Neuronal stem cell (in vitro differentiated cells): ENCODE measurements around the gene NDNF.

Experiments
- DNase-seq: peaks from one replicate; pipeline ENCODE4 v3.0.0-alpha.2; 2013; ENCODE audit warnings: low spot score
- H2AFZ ChIP-seq: one replicate; pipeline ENCODE4 v1.6.1; 2013; ENCODE audit warnings: mild to moderate bottlenecking, low read length, inconsistent platforms
- H2AK5ac ChIP-seq: 2 replicates; pipeline ENCODE4 v1.6.1; 2013; ENCODE audit warnings: low read depth, mild to moderate bottlenecking, inconsistent platforms, low read length, moderate library complexity, mixed read lengths
- H2BK120ac ChIP-seq: 2 replicates; pipeline ENCODE4 v1.6.1; 2013; ENCODE audit warnings: low read depth, mild to moderate bottlenecking, inconsistent platforms, low read length, moderate library complexity, mixed read lengths
- H2BK12ac ChIP-seq: one replicate; pipeline ENCODE4 v1.6.1; 2013; ENCODE audit warnings: low read length, inconsistent platforms
- H2BK15ac ChIP-seq: 2 replicates; pipeline ENCODE4 v1.6.1; 2013; ENCODE audit warnings: mild to moderate bottlenecking, low read length, inconsistent platforms, mixed read lengths
- H2BK5ac ChIP-seq: one replicate; pipeline ENCODE4 v1.6.1; 2013; ENCODE audit warnings: inconsistent platforms, mild to moderate bottlenecking, low read length, moderate library complexity
- H3K14ac ChIP-seq: one replicate; pipeline ENCODE4 v1.6.1; 2013; ENCODE audit warnings: low read length, inconsistent platforms
- H3K18ac ChIP-seq: 2 replicates; pipeline ENCODE4 v1.6.1; 2013; ENCODE audit warnings: low read length, inconsistent platforms
- H3K23ac ChIP-seq: 2 replicates; pipeline ENCODE4 v1.6.1; 2013; ENCODE audit warnings: low read depth, mild to moderate bottlenecking, mixed read lengths, low read length, inconsistent platforms; ENCODE audit not compliant: poor library complexity
- H3K27ac ChIP-seq: replicated peaks from 3 replicates; pipeline ENCODE4 v1.5.1; 2013; ENCODE audit warnings: low read length, inconsistent platforms
- H3K27me3 ChIP-seq, 3 experiments: 2 replicates each; pipeline ENCODE4 v1.6.1; 2013; ENCODE audit warnings: low read length in 3 of 3, mild to moderate bottlenecking in 2 of 3, inconsistent platforms in 1 of 3, low read depth in 1 of 3, mixed read lengths in 1 of 3, moderate library complexity in 1 of 3; ENCODE audit not compliant: control insufficient read depth in 3 of 3, insufficient read depth in 3 of 3
- H3K36me3 ChIP-seq, 2 donors: replicated peaks in 1 of 2; 2 replicates each; pipeline ENCODE4 v1.6.1; 2013; ENCODE audit warnings: low read length in 2 of 2; ENCODE audit not compliant: control insufficient read depth in 2 of 2, insufficient read depth in 2 of 2
- H3K4ac ChIP-seq: 2 replicates; pipeline ENCODE4 v1.6.1; 2013; ENCODE audit warnings: inconsistent platforms, mild to moderate bottlenecking, low read length, moderate library complexity
- H3K4me1 ChIP-seq, 2 donors: 1 replicate in 1 of 2; 2 replicates in 1 of 2; pipeline ENCODE4 v1.6.1; 2013; ENCODE audit warnings: low read length in 2 of 2, low read depth in 1 of 2; ENCODE audit not compliant: control insufficient read depth in 2 of 2, insufficient read depth in 1 of 2
- H3K4me2 ChIP-seq: one replicate; pipeline ENCODE4 v1.6.1; 2013; ENCODE audit warnings: mild to moderate bottlenecking, low read length, inconsistent platforms; ENCODE audit not compliant: insufficient read depth, poor library complexity, severe bottlenecking
- H3K4me3 ChIP-seq, 2 donors: 2 replicates each; pipeline ENCODE4 v1.5.1; 2013; ENCODE audit warnings: low read length in 2 of 2, mild to moderate bottlenecking in 2 of 2, inconsistent platforms in 1 of 2, moderate library complexity in 1 of 2
- H3K79me1 ChIP-seq: one replicate; pipeline ENCODE4 v1.6.1; 2013; ENCODE audit warnings: low read depth, mild to moderate bottlenecking, inconsistent platforms, low read length, moderate library complexity
- H3K9ac ChIP-seq: one replicate; pipeline ENCODE4 v1.6.1; 2013; ENCODE audit warnings: mild to moderate bottlenecking, low read depth, low read length, inconsistent platforms; ENCODE audit not compliant: poor library complexity
- H3K9me3 ChIP-seq, 2 donors: replicated peaks in 1 of 2; 2 replicates each; pipeline versions ENCODE3 to v1.6.1; 2013; ENCODE audit warnings: low read length in 2 of 2, mild to moderate bottlenecking in 2 of 2, inconsistent platforms in 1 of 2, low read depth in 1 of 2, mixed read lengths in 1 of 2, moderate library complexity in 1 of 2; ENCODE audit not compliant: control insufficient read depth in 2 of 2, insufficient read depth in 1 of 2
- H4K8ac ChIP-seq: one replicate; pipeline ENCODE4 v1.6.1; 2013; ENCODE audit warnings: low read depth, mild to moderate bottlenecking, inconsistent platforms, low read length, moderate library complexity
- H4K91ac ChIP-seq: one replicate; pipeline ENCODE4 v1.6.1; 2013; ENCODE audit warnings: low read length, low read depth, mild to moderate bottlenecking, inconsistent platforms; ENCODE audit not compliant: poor library complexity
- WGBS, 2 donors: extraction: QIAGEN DNeasy Blood & Tissue Kit; methylation state at CpG; one replicate each; pipeline ENCODE4 v1.1.7; 2013; ENCODE audit warnings: missing lambda C conversion rate in 2 of 2, mixed read lengths in 1 of 2; ENCODE audit not compliant: insufficient read length in 2 of 2, insufficient replicate concordance in 1 of 2; ENCODE audit errors: extremely low coverage in 2 of 2; 5-methylcytosine and 5-hydroxymethylcytosine counted together

NDNF gene

GRCh38 chr4:121100093-121100775, 27.9 kb upstream of the NDNF start:
- WGBS, 2 donors: no CpG with 5 or more reads among the region's 2 CpGs
- no peak overlapping the region for H3K18ac ChIP-seq
- H2AFZ ChIP-seq: no peak overlapping the region
- no peak overlapping the region for H2AK5ac ChIP-seq
- H3K23ac ChIP-seq: no peak overlapping the region
- H3K27me3 ChIP-seq: no peaks in the 10 kb centered on the region
- no peak overlapping the region for H2BK12ac ChIP-seq
- H2BK120ac ChIP-seq: no peak overlapping the region
- H3K14ac ChIP-seq: no peak overlapping the region
- no peak overlapping the region for H4K8ac ChIP-seq
- H3K36me3 ChIP-seq: no peaks in the 10 kb centered on the region
- H3K4me2 ChIP-seq: no peak overlapping the region
- no peaks in the 10 kb centered on the region for H3K4me1 ChIP-seq
- no peak overlapping the region for H3K27ac ChIP-seq
- no peak overlapping the region for H2BK15ac ChIP-seq
- H3K4me3 ChIP-seq: no peak overlapping the region
- peaks cover 0 to 2% of the 10 kb centered on the region in 2 donors for H3K9me3 ChIP-seq
- H4K91ac ChIP-seq: no peak overlapping the region
- H3K9ac ChIP-seq: no peak overlapping the region
- no peak overlapping the region for H3K4ac ChIP-seq
- no peak for DNase-seq
- no peak overlapping the region for H2BK5ac ChIP-seq
- no peaks in the 10 kb centered on the region for H3K79me1 ChIP-seq

DNA sequence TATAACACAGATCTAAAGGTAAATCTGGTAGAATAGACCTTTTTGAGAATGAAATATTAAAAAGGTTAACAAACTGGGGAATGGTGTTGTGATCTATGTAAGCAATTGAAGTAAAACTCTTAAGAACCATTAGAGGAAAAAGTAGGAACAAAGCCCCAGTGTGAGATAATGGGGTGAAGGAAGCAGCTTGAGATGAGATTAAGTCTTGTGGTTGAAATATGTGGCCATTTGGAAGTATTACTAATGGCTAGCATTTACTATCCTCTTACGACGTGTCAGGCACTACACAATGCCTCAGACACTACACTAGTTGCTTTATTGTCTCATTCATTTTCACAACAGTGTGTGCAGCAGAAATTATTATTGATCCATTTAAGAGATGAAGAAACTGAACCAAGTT, 25.9 kb upstream of the NDNF start:
- H2AK5ac ChIP-seq: no peak overlapping the region
- no peaks in the 10 kb centered on the region for H3K4me1 ChIP-seq
- no peak overlapping the region for H2BK5ac ChIP-seq
- WGBS, 2 donors: no CpG with 5 or more reads among the region's 2 CpGs
- no peaks in the 10 kb centered on the region for H3K36me3 ChIP-seq
- H2BK12ac ChIP-seq: no peak overlapping the region
- H3K4ac ChIP-seq: no peak overlapping the region
- H3K18ac ChIP-seq: no peak overlapping the region
- no peak overlapping the region for H2BK120ac ChIP-seq
- no peak overlapping the region for H4K8ac ChIP-seq
- no peak overlapping the region for H3K27ac ChIP-seq
- H2AFZ ChIP-seq: no peak overlapping the region
- H3K14ac ChIP-seq: no peak overlapping the region
- no peak overlapping the region for H3K4me2 ChIP-seq
- no peak overlapping the region for H2BK15ac ChIP-seq
- H3K23ac ChIP-seq: no peak overlapping the region
- H3K9me3 ChIP-seq: peaks cover 0 to 2% of the 10 kb centered on the region in 2 donors
- no peak overlapping the region for H3K9ac ChIP-seq
- no peak overlapping the region for H3K4me3 ChIP-seq
- no peaks in the 10 kb centered on the region for H3K79me1 ChIP-seq
- no peak for DNase-seq
- no peak overlapping the region for H4K91ac ChIP-seq
- no peaks in the 10 kb centered on the region for H3K27me3 ChIP-seq

DNA sequence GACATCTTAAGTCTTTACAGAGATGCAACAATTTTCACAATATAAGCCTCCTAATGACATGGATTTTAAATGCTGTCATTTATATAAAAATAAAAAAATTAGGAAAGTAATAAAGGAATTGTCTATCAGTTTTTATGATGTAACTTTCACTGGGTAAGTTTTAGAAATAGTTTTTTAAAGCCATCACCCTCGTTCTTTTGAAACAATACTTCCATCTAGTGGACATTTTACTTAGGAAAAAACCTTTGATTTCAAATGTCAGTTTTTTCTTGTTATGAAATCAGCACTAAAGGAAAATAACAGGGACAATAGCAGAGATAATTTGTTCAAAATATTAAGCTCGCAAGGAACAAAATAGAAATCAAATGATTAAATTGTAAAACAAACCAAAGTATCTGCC, 24.3 kb upstream of the NDNF start:
- Histone ChIP-seq H4K91ac (no peak overlapping the region), H3K36me3 (no peaks in the 10 kb centered on the region), H3K9me3 (peaks cover 0 to 2% of the 10 kb centered on the region in 2 donors), H3K27ac (no peak overlapping the region), H2AK5ac (no peak overlapping the region), H2BK12ac (no peak overlapping the region), H3K4ac (no peak overlapping the region), H3K27me3 (no peaks in the 10 kb centered on the region), H3K23ac (no peak overlapping the region), H3K4me3 (no peak overlapping the region), H3K14ac (no peak overlapping the region), H3K79me1 (no peaks in the 10 kb centered on the region), H3K9ac (no peak overlapping the region), H3K4me1 (no peaks in the 10 kb centered on the region), H2AFZ (no peak overlapping the region), H4K8ac (no peak overlapping the region), H3K4me2 (no peak overlapping the region), H2BK120ac (no peak overlapping the region), H2BK15ac (no peak overlapping the region), H2BK5ac (no peak overlapping the region), H3K18ac (no peak overlapping the region)
- DNase-seq: peak; percentile 9
- WGBS, 2 donors: no CpG with 5 or more reads among the region's 2 CpGs

- Histone ChIP-seq H2AK5ac (no peak overlapping the region), H3K36me3 (no peaks in the 10 kb centered on the region), H2BK15ac (no peak overlapping the region), H3K4me2 (no peak overlapping the region), H2AFZ (no peak overlapping the region), H2BK12ac (no peak overlapping the region), H3K27me3 (no peaks in the 10 kb centered on the region), H2BK120ac (no peak overlapping the region), H3K4me1 (no peaks in the 10 kb centered on the region), H2BK5ac (no peak overlapping the region), H3K23ac (no peak overlapping the region), H4K8ac (no peak overlapping the region), H3K79me1 (no peaks in the 10 kb centered on the region), H4K91ac (no peak overlapping the region), H3K4ac (no peak overlapping the region), H3K9ac (no peak overlapping the region), H3K27ac (no peak overlapping the region), H3K18ac (no peak overlapping the region), H3K14ac (no peak overlapping the region), H3K4me3 (no peak overlapping the region), H3K9me3 (peaks cover 0 to 2% of the 10 kb centered on the region in 2 donors)
- DNase-seq: no peak
Observed at GRCh38 chr4:121096191-121096590, 23.9 kb upstream of the NDNF start.
